Measurements from ENCODE around the gene FAM241A.

GRCh38 chr4:112111306-112111705, 33.9 kb upstream of the FAM241A start:
- no peak for TF ChIP-seq CTCF (IDR thresholded peaks at IDR 0.05)
- TF ChIP-seq POLR2A (IDR thresholded peaks at IDR 0.05), result no peak

Data from body of pancreas (tissue), 4 donors.